ENCODE data around the gene SIX2. TPM values are rescaled to one million over a fixed set of nuclear protein-coding genes. Genes with fewer than 3 reads are reported as not detected.

Gene SIX2
- total RNA-seq, 2 experiments from 2014 or later = not detected

DNA sequence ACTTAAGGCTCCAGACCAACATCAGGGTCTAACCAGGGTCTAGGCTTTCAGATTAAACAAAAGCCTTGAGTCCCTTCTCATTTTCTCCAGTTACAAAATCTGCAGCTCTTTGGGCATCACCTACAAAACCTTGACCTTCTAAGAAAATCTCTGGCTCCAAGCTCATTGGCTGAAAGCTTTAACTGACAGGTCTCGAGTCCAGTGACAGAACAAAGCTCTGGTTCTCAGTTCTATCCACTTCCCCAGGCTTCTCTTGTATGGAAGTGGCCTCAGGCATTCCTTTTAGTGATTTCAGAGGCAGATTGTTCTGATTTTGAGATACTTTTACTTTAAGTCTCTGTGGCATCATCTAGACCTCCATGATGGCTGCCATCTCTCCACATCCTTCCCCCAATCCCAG lies 11.3 kb downstream of the SIX2 start:
- Histone ChIP-seq H3K4me2 (ENCODE audit: low read length) (no peak overlapping the region), H3K4me1 (ENCODE audit: insufficient read depth, low read length, poor library complexity, severe bottlenecking) (peaks cover 7% of the 10 kb centered on the region), H4K20me1 (ENCODE audit: insufficient read depth, low read length) (no peaks in the 10 kb centered on the region), H3K4me3 (ENCODE audit: low read depth, low read length, poor library complexity, severe bottlenecking) (no peak overlapping the region), H2AFZ (ENCODE audit: low read length) (no peak overlapping the region), H3K27ac (ENCODE audit: low read depth, low read length, poor library complexity, severe bottlenecking) (no peak overlapping the region), H3K36me3 (ENCODE audit: insufficient read depth, low read length) (no peaks in the 10 kb centered on the region), H3K9me3 (ENCODE audit: low read length) (no peaks in the 10 kb centered on the region), H3K9me2 (ENCODE audit: insufficient read depth, low read length) (no peaks in the 10 kb centered on the region), H3K79me2 (ENCODE audit: insufficient read depth, low read depth, low read length) (no peaks in the 10 kb centered on the region)
- TF ChIP-seq EZH2phosphoT487 (IDR thresholded peaks at IDR 0.05; ENCODE audit: borderline replicate concordance, low read depth, low read length) = no peak
- TF ChIP-seq, protein P1, sequence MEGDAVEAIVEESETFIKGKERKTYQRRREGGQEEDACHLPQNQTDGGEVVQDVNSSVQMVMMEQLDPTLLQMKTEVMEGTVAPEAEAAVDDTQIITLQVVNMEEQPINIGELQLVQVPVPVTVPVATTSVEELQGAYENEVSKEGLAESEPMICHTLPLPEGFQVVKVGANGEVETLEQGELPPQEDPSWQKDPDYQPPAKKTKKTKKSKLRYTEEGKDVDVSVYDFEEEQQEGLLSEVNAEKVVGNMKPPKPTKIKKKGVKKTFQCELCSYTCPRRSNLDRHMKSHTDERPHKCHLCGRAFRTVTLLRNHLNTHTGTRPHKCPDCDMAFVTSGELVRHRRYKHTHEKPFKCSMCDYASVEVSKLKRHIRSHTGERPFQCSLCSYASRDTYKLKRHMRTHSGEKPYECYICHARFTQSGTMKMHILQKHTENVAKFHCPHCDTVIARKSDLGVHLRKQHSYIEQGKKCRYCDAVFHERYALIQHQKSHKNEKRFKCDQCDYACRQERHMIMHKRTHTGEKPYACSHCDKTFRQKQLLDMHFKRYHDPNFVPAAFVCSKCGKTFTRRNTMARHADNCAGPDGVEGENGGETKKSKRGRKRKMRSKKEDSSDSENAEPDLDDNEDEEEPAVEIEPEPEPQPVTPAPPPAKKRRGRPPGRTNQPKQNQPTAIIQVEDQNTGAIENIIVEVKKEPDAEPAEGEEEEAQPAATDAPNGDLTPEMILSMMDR (conservative IDR thresholded peaks at IDR 0.05; ENCODE audit: low read length) = no peak
- POLR2A ChIA-PET = no interaction called here
- intact Hi-C loops (cut with micrococcal nuclease; ENCODE audit: unreplicated experiment) = no loop called here
- no peak for DNase-seq (ENCODE audit: low spot score)
- CTCF ChIA-PET (ENCODE audit: unreplicated experiment) = no interaction called here
- BruUV-seq (replicated peaks) = no TSS peak

GRCh38 chr2:44996356-44996755 lies 12.9 kb downstream of the SIX2 start:
- H4K20me1 ChIP-seq (ENCODE audit: insufficient read depth, low read length) = no peaks in the 10 kb centered on the region
- DNase-seq (ENCODE audit: low spot score) = no peak
- TF ChIP-seq, protein P1 (conservative IDR thresholded peaks at IDR 0.05; ENCODE audit: low read length) = no peak
- TF ChIP-seq EZH2phosphoT487 (IDR thresholded peaks at IDR 0.05; ENCODE audit: borderline replicate concordance, low read depth, low read length) = no peak
- ChIA-PET CTCF (ENCODE audit: unreplicated experiment) (no interaction called here), POLR2A (interaction anchor here (0.8 kb wide), 1 partner anchor 12 kb away, joined by 3 read pairs; no protein-coding TSS in a partner anchor)
- H3K4me3 ChIP-seq (ENCODE audit: low read depth, low read length, poor library complexity, severe bottlenecking) = no peak overlapping the region
- no peak overlapping the region for H3K4me2 ChIP-seq (ENCODE audit: low read length)
- H3K36me3 ChIP-seq (ENCODE audit: insufficient read depth, low read length) = no peaks in the 10 kb centered on the region; the same call in 1 of the 2 replicates
- H2AFZ ChIP-seq (ENCODE audit: low read length) = no peak overlapping the region
- H3K9me2 ChIP-seq (ENCODE audit: insufficient read depth, low read length) = no peaks in the 10 kb centered on the region
- intact Hi-C loops (cut with micrococcal nuclease; ENCODE audit: unreplicated experiment) = no loop called here
- peaks cover 12% of the 10 kb centered on the region; the same call in 1 of the 2 replicates for H3K9me3 ChIP-seq (ENCODE audit: low read length)
- no peaks in the 10 kb centered on the region for H3K79me2 ChIP-seq (ENCODE audit: insufficient read depth, low read depth, low read length)
- no peak overlapping the region for H3K27ac ChIP-seq (ENCODE audit: low read depth, low read length, poor library complexity, severe bottlenecking)
- H3K4me1 ChIP-seq (ENCODE audit: insufficient read depth, low read length, poor library complexity, severe bottlenecking) = peaks cover 7% of the 10 kb centered on the region
- BruUV-seq (replicated peaks) = no TSS peak

DNA sequence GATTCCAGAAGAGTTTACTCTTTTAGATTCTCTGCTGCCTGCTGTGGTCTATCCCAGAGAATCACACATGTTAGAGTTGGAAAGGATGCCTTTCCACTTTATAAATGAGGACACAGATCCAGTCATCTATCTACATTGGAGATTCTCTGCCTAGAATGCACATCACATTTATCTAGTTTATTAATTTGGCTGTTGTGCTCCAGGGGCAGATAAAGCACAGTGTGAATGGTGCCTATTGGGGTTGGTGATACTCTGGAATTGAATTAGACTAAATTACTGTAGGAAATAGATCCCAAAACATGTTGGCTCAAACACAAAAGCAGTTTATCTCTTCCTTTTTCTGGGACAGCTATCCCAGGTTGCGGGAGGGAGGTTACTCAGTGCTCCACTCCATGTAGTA lies 14.9 kb downstream of the SIX2 start:
- H3K9me3 ChIP-seq (ENCODE audit: low read length) = peaks cover 12% of the 10 kb centered on the region; the same call in 1 of the 2 replicates
- H3K36me3 ChIP-seq (ENCODE audit: insufficient read depth, low read length) = no peaks in the 10 kb centered on the region; the same call in 1 of the 2 replicates
- TF ChIP-seq, protein P1 (conservative IDR thresholded peaks at IDR 0.05; ENCODE audit: low read length) = no peak
- no peak for TF ChIP-seq EZH2phosphoT487 (IDR thresholded peaks at IDR 0.05; ENCODE audit: borderline replicate concordance, low read depth, low read length)
- POLR2A ChIA-PET = no interaction called here
- H4K20me1 ChIP-seq (ENCODE audit: insufficient read depth, low read length) = no peaks in the 10 kb centered on the region
- DNase-seq (ENCODE audit: low spot score) = no peak
- H3K4me1 ChIP-seq (ENCODE audit: insufficient read depth, low read length, poor library complexity, severe bottlenecking) = peaks cover 7% of the 10 kb centered on the region
- intact Hi-C loops (cut with micrococcal nuclease; ENCODE audit: unreplicated experiment) = no loop called here
- H3K27ac ChIP-seq (ENCODE audit: low read depth, low read length, poor library complexity, severe bottlenecking) = no peak overlapping the region
- no peak overlapping the region for H3K4me3 ChIP-seq (ENCODE audit: low read depth, low read length, poor library complexity, severe bottlenecking)
- BruUV-seq (replicated peaks) = no TSS peak
- CTCF ChIA-PET (ENCODE audit: unreplicated experiment) = no interaction called here
- H3K9me2 ChIP-seq (ENCODE audit: insufficient read depth, low read length) = no peaks in the 10 kb centered on the region
- no peaks in the 10 kb centered on the region for H3K79me2 ChIP-seq (ENCODE audit: insufficient read depth, low read depth, low read length)
- no peak overlapping the region for H3K4me2 ChIP-seq (ENCODE audit: low read length)
- no peak overlapping the region for H2AFZ ChIP-seq (ENCODE audit: low read length)
